ENCODE results near the gene C17orf113.

- no peak for TF ChIP-seq YY1 (IDR thresholded peaks at IDR 0.05; ENCODE audit: insufficient read depth, insufficient read length)
- no peak for TF ChIP-seq ZNF274 (IDR thresholded peaks at IDR 0.05; ENCODE audit: low read depth, low read length)
These were observed 7.6 kb downstream of the C17orf113 start for GRCh38 chr17:42042598-42043319.
